HL-60 (cell line): ENCODE measurements around the gene C1orf21.

ENCODE experiments used
- DNase-seq, 2 experiments: peaks; one replicate each; pipeline ENCODE4 v3.0.0-alpha.2; 2010 to 2020; ENCODE audit warnings: low read depth in 1 of 2, low spot score in 1 of 2
- H3K27ac ChIP-seq: fragments of 250-450 bp; sonication (Bioruptor Pico); replicated peaks from 2 replicates; pipeline ENCODE4 v1.5.1; 2020; ENCODE audit warnings: mild to moderate bottlenecking, moderate library complexity
- H3K27me3 ChIP-seq: fragments of 250-450 bp; sonication (Bioruptor Pico); 2 replicates; pipeline ENCODE4 v1.5.1; 2021; ENCODE audit warnings: mild to moderate bottlenecking, moderate library complexity; ENCODE audit not compliant: insufficient read depth, poor library complexity, severe bottlenecking
- H3K4me3 ChIP-seq: replicated peaks from 2 replicates; pipeline ENCODE4 v1.5.1; 2011; ENCODE audit warnings: mild to moderate bottlenecking, control low read depth, low read length; ENCODE audit not compliant: insufficient read depth
- CTCF ChIP-seq: IDR thresholded peaks from one replicate; pipeline ENCODE4 v1.5.1; 2011; ENCODE audit warnings: low read length, control low read depth, inconsistent platforms; ENCODE audit not compliant: insufficient read depth
- GABPA ChIP-seq: IDR thresholded peaks from 2 replicates; pipeline ENCODE4 v1.6.1; 2012; ENCODE audit warnings: low read depth
- POLR2AphosphoS5 ChIP-seq: IDR thresholded peaks from 2 replicates; pipeline ENCODE4 v1.6.1; 2012; ENCODE audit warnings: low read depth
- REST ChIP-seq: IDR thresholded peaks from 2 replicates; pipeline ENCODE4 v1.6.1; 2012; ENCODE audit warnings: low read depth; ENCODE audit not compliant: insufficient replicate concordance
- SPI1 ChIP-seq: IDR thresholded peaks from 2 replicates; pipeline ENCODE4 v1.6.1; 2012; ENCODE audit warnings: low read depth, mild to moderate bottlenecking, borderline replicate concordance

Gene C1orf21

GRCh38 chr1:184418652-184419349, 32.0 kb downstream of the C1orf21 start:
- DNase-seq: peak in 1 of 2 experiments; percentile 5
- Histone ChIP-seq H3K27ac (no peak overlapping the region), H3K4me3 (no peak overlapping the region), H3K27me3 (peaks cover 3% of the 10 kb centered on the region)
- no peak for TF ChIP-seq POLR2AphosphoS5
- no peak for TF ChIP-seq SPI1
- no peak for TF ChIP-seq GABPA
- no peak for TF ChIP-seq CTCF
- TF ChIP-seq REST: no peak

DNA sequence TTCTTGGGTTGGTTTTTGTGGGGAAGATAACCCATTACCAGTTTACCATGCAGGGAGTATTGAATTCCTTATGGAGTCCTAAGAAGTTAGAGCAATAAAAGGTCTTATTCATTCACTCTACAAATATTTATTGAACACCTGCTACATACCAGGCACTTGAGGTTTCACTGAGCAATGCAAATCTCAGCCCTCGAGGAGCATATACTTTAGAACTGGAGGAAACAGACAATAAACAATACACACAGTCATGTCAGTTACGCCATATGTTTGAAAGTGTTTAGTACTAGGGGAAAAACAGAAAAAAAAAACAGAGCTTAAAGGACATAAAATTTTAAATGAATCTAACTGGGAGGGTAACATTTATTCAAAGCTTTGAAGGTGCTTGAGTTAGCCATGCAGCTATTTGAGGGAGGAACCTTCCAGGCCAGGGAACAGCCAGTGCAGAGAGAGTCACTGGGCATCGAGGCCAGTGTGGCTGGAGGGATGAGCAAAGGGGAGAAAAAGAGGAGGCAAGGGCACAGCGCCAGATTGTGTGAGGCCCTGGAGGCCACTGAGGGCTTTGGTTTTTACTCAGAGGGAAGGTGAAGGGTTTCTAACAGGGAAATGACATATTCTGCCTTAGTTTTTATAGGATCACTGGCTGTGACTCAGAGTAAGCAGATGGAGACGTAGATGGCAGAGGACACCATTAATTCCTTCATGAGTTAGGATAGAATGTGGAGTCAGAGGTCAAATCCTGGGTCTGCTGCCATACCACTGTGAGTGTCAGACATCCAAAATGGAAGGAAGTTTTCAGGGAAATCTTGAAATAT, 32.7 kb downstream of the C1orf21 start:
- Histone ChIP-seq H3K4me3 (no peak overlapping the region), H3K27me3 (peaks cover 3% of the 10 kb centered on the region), H3K27ac (no peak overlapping the region)
- DNase-seq: no peak
- TF ChIP-seq GABPA: no peak

DNA sequence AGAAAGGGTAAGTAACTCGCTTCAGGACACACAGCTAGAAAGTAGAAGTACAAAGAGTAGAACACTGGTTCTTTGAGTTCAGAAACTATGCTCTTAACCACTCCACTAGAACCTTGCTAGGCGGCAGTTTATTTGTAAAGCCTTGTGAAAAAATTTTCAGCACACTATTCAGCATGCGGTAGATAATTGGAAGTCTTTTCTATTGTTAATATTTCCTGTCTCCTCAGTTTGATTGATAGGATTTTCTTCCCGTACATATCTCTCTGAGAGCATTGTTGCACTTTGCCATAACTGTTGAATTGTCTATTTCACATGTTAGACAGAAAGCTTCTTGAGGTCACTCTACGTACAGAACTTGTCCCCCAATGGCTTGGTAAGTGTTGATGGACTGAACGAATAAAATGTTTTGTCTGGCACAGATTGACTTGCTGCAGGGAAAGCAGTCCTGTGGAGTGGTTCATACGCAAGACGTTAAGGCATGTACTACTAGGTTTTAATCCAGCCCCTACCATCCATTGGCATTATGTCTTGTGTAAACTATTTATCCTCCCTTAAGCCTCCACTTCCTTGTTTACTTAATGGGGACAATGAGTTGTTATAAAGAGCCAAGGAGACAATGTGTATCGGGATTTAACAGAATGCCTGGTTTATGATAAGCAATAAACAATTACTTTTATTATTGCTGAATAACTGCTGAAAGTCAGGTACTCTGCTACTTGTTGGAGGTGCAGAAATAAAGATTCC, 35.8 kb downstream of the C1orf21 start:
- no peak for TF ChIP-seq CTCF
- no peak for TF ChIP-seq REST
- no peak for TF ChIP-seq POLR2AphosphoS5
- no peak for TF ChIP-seq GABPA
- no peak for TF ChIP-seq SPI1
- no peak overlapping the region for H3K27ac ChIP-seq
- no peaks in the 10 kb centered on the region for H3K27me3 ChIP-seq
- no peak for DNase-seq
- no peak overlapping the region for H3K4me3 ChIP-seq

GRCh38 chr1:184423649-184424048, 36.8 kb downstream of the C1orf21 start:
- TF ChIP-seq CTCF: no peak
- TF ChIP-seq GABPA: no peak
- no peak for TF ChIP-seq REST
- TF ChIP-seq POLR2AphosphoS5: no peak
- no peak for TF ChIP-seq SPI1
- no peak for DNase-seq
- Histone ChIP-seq H3K27me3 (peaks cover 2% of the 10 kb centered on the region), H3K27ac (no peak overlapping the region), H3K4me3 (no peak overlapping the region)
